GM12872 (cell line): Measurements from ENCODE around the gene ATAD3A.

ENCODE experiments used
- CTCF ChIP-seq: IDR thresholded peaks from 3 replicates; pipeline ENCODE4 v1.5.1; 2011; ENCODE audit warnings: low read depth, mild to moderate bottlenecking, low read length, moderate library complexity; ENCODE audit not compliant: insufficient read depth

The ATAD3A gene

GRCh38 chr1:1559066-1559465, 47.1 kb downstream of the ATAD3A start:
- no peak for TF ChIP-seq CTCF

GRCh38 chr1:1560178-1560577, 48.2 kb downstream of the ATAD3A start:
- no peak for TF ChIP-seq CTCF

DNA sequence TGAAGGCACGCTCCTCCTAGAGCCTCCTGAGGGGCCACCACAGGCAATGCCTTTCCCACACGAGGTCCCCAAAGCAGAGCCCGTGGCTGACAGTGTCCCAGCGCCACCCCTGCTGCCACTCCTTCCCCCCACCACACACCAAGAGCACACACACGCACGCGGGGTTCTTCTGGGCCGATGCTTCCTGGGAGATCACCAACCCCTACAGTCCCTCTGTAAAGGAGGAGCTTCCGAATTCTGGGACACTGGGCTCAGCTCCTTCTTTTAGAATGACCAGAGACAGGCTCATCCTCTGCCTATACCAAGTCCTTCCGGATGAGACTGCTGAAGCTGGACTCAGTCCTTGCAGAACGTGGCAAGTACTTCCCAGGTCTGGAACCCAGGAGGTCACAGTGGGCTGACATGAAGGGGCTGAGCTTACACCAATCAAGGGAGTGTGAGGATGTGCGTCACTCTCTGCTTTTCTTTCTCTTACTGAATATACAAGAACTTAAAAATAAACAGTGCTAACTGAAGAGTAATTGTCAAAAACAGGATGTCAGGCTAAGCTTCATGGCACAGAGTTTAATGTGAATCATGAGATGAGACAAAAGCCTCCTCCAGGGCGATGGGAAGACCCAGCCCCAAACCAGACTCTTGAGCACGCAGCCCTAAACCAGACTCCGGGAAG, 50.0 kb downstream of the ATAD3A start:
- no peak for TF ChIP-seq CTCF

GRCh38 chr1:1562556-1563195, 50.7 kb downstream of the ATAD3A start:
- TF ChIP-seq CTCF = no peak

DNA sequence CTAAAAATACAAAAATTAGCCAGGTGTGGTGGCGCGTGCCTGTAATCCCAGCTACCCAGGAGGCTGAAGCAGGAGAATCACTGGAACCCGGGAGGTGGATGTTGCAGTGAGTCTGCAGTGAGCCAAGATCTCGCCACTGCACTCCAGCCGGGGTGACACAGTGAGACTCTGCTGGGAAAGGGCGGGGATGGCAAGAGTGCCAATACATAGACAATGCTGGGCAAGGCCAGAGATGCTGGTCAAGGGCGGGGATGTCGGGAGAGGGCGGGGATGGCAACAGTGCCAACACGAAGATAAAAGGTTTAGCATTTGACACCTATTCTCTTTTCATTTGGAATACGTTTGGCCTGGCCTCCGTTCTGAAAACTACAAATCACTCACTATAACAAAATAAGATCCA, 51.7 kb downstream of the ATAD3A start:
- no peak for TF ChIP-seq CTCF

DNA sequence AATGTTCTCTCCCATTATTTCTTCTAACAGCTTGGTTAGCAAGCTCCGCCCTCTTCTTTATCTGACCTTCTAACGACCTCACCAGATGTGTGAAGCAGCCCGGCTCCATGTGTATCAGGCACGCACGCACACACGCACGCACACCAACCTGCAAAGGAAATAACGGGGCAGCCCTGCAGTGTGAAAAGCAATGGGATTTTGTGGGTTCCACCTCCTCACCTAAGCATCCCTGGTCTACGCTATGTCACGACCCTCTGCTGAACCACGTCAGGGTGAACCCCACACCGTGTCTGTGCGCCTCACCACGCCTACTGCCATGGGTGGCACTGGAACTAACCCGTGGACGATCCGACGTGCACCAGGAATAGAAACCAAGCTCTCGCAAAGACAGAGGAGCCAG, 52.3 kb downstream of the ATAD3A start:
- TF ChIP-seq CTCF = no peak

GRCh38 chr1:1565340-1565739, 53.4 kb downstream of the ATAD3A start:
- no peak for TF ChIP-seq CTCF
